Panc1 (cell line): ENCODE measurements around the gene OR6J1. TPM values are rescaled to one million over a fixed set of nuclear protein-coding genes. Genes with fewer than 3 reads are reported as not detected.

Source experiments
- ATAC-seq: fragments of 200-7000 bp; cut with Tn5 transposase; 2 replicates; pipeline ENCODE4 v1.9.1; 2020; ENCODE audit warnings: mild to moderate bottlenecking, moderate library complexity
- BruUV-seq: library from RNA; stranded (reverse); fragments of 400-500 nt; replicated peaks from 2 replicates; lab custom pipeline; 2021; lab: Mats Ljungman, UMichigan
- CTCF ChIA-PET: fragments of 300-600 bp; sonication (Branson Sonifier 250); formaldehyde crosslinking; loops from one replicate; lab custom pipeline; 2022; ENCODE audit warnings: antibody characterized with exemption; lab: Charles Lee
- POLR2A ChIA-PET: fragments of 300-600 bp; sonication (Branson Sonifier 250); formaldehyde crosslinking; loops from one replicate; lab custom pipeline; 2022; ENCODE audit warnings: antibody characterized with exemption; lab: Charles Lee
- DNase-seq: peaks from one replicate; pipeline ENCODE4 v3.0.0-alpha.2; 2010; ENCODE audit warnings: low read depth, low spot score
- H3K27ac ChIP-seq: 2 replicates; pipeline ENCODE4 v1.5.1; 2011; ENCODE audit warnings: mild to moderate bottlenecking, low read length, inconsistent platforms
- H3K27me3 ChIP-seq: fragments of 200-500 bp; sonication (Bioruptor generic); 2 replicates; pipeline ENCODE4 v1.6.0; 2014; ENCODE audit warnings: low read length, inconsistent platforms; ENCODE audit not compliant: control insufficient read depth, insufficient read depth
- H3K36me3 ChIP-seq: fragments of 200-500 bp; sonication (Bioruptor generic); 2 replicates; pipeline ENCODE4 v1.5.1; 2014; ENCODE audit warnings: inconsistent platforms, mild to moderate bottlenecking, low read length, moderate library complexity; ENCODE audit not compliant: control insufficient read depth, insufficient read depth
- H3K4me1 ChIP-seq: 2 replicates; pipeline ENCODE4 v1.5.1; 2011; ENCODE audit warnings: inconsistent platforms, mild to moderate bottlenecking, low read length, moderate library complexity; ENCODE audit not compliant: control insufficient read depth, insufficient read depth
- H3K4me3 ChIP-seq, 2 experiments: 2 replicates each; pipeline ENCODE4 v1.5.1; 2011 to 2012; ENCODE audit warnings: low read depth in 2 of 2, low read length in 2 of 2, mild to moderate bottlenecking in 2 of 2, inconsistent platforms in 1 of 2, moderate library complexity in 1 of 2
- H3K9me3 ChIP-seq: fragments of 200-500 bp; sonication (Bioruptor generic); 2 replicates; pipeline ENCODE4 v1.5.1; 2014; ENCODE audit warnings: low read depth, mild to moderate bottlenecking, inconsistent platforms, low read length, moderate library complexity; ENCODE audit not compliant: control insufficient read depth, insufficient read depth
- CTCF ChIP-seq: fragments of 450-650 bp; IDR thresholded peaks from 2 replicates; pipeline ENCODE4 v1.5.1; 2017; ENCODE audit warnings: mild to moderate bottlenecking
- POLR2AphosphoS5 ChIP-seq: IDR thresholded peaks from 2 replicates; pipeline ENCODE4 v1.6.1; 2012; ENCODE audit warnings: mild to moderate bottlenecking, low read depth, low read length, moderate library complexity
- REST ChIP-seq, 2 experiments: IDR thresholded peaks; 2 replicates each; pipeline ENCODE4 v1.6.1; 2011 to 2012; ENCODE audit warnings: low read depth in 2 of 2, control low read depth in 1 of 2, low read length in 1 of 2, mild to moderate bottlenecking in 1 of 2, moderate library complexity in 1 of 2; ENCODE audit not compliant: insufficient read depth in 1 of 2
- SIN3A ChIP-seq: IDR thresholded peaks from 2 replicates; pipeline ENCODE4 v1.6.1; 2012; ENCODE audit warnings: low read depth, mild to moderate bottlenecking, low read length, moderate library complexity, borderline replicate concordance; ENCODE audit not compliant: insufficient read depth
- TCF7L2 ChIP-seq: IDR thresholded peaks from 2 replicates; pipeline ENCODE4 v1.6.1; 2011; ENCODE audit warnings: mild to moderate bottlenecking, low read depth, low read length, inconsistent platforms
- in situ Hi-C: cut with HindIII; loops from 2 replicates; pipeline ENCODE4 v1.10.0; 2016; ENCODE audit warnings: low sequenced_read_pairs, low pct_unique_long_range_greater_than_20kb
- intact Hi-C: fragments of 100-400 bp; cut with micrococcal nuclease; formaldehyde crosslinking; loops from one replicate; pipeline ENCODE4 v1.10.0; 2022; ENCODE audit not compliant: unreplicated experiment
- total RNA-seq: library from RNA; stranded (reverse); gene quantifications from one replicate; pipeline ENCODE4 v1.2.1, GENCODE V29; 2021; ENCODE audit not compliant: unreplicated experiment

The OR6J1 gene
- total RNA-seq, 1 experiment from 2014 or later: not detected

GRCh38 chr14:22599349-22599748, 44.8 kb downstream of the OR6J1 start:
- ATAC-seq (no peak), DNase-seq (no peak)
- Histone ChIP-seq H3K4me1 (peaks cover 6% of the 10 kb centered on the region; the same call in 1 of the 2 replicates), H3K36me3 (no peaks in the 10 kb centered on the region; the same call in 1 of the 2 replicates), H3K4me3 (peak overlapping the region in 1 of 2 experiments; percentile 68; a peak in 2 of 4 replicates), H3K27me3 (no peaks in the 10 kb centered on the region), H3K9me3 (no peaks in the 10 kb centered on the region), H3K27ac (no peak overlapping the region; the same call in 1 of the 2 replicates)
- intact Hi-C loops: no loop called here
- ChIA-PET POLR2A (interaction anchor here (3.6 kb wide), 1 partner anchor 10 kb away, joined by 14 read pairs; the partner anchor contains the start of gene DAD1), CTCF (interaction anchor here (0.7 kb wide), 1 partner anchor 220 kb away, joined by 3 read pairs; no protein-coding TSS in a partner anchor)
- in situ Hi-C loops: no loop called here
- TF ChIP-seq SIN3A (no peak), POLR2AphosphoS5 (no peak), REST (IDR thresholded peaks at IDR 0.05; ENCODE audit: insufficient read depth in 1 of 2, low read depth in 2 of 2, low read length in 1 of 2) (no peak), CTCF (no peak), TCF7L2 (no peak)
- no TSS peak for BruUV-seq

- CTCF ChIA-PET: interaction anchor here (0.6 to 1.6 kb wide), 3 partner anchors 29 to 221 kb away, joined by 3 to 6 read pairs (median 3); no protein-coding TSS in a partner anchor
- no TSS peak for BruUV-seq
- in situ Hi-C loops: no loop called here
- Histone ChIP-seq H3K9me3 (no peaks in the 10 kb centered on the region), H3K27ac (peak overlapping the region; percentile 39), H3K4me1 (peaks cover 6% of the 10 kb centered on the region; the same call in 1 of the 2 replicates), H3K36me3 (no peaks in the 10 kb centered on the region; the same call in 1 of the 2 replicates), H3K27me3 (no peaks in the 10 kb centered on the region), H3K4me3 (peak overlapping the region; percentile 68 to 80)
- TF ChIP-seq CTCF: peak; percentile 15; the same call in 1 of the 2 replicates
- no peak for TF ChIP-seq POLR2AphosphoS5
- POLR2A ChIA-PET: interaction anchor here (3.6 kb wide), 1 partner anchor 9 kb away, joined by 14 read pairs; the partner anchor contains the start of gene DAD1
- ATAC-seq (peak; percentile 65; the same call in 1 of the 2 replicates), DNase-seq (no peak)
- intact Hi-C loops: no loop called here
Measured at GRCh38 chr14:22598896-22599244, 45.3 kb downstream of the OR6J1 start.
